H9 (cell line): ENCODE data around the gene FUT4. TPM values are rescaled to one million over a fixed set of nuclear protein-coding genes. Genes with fewer than 3 reads are reported as not detected.

Experiments
- DNase-seq: peaks from one replicate; pipeline ENCODE4 v3.0.0-alpha.2; 2017
- H2AFZ ChIP-seq: one replicate; pipeline ENCODE4 v1.6.1; 2013; ENCODE audit warnings: mild to moderate bottlenecking, low read length, control low read depth, moderate library complexity
- H2AK5ac ChIP-seq: 2 replicates; pipeline ENCODE4 v1.6.1; 2013; ENCODE audit warnings: low read length, control low read depth, mixed read lengths; ENCODE audit not compliant: insufficient read length
- H2BK120ac ChIP-seq: one replicate; pipeline ENCODE4 v1.6.1; 2013; ENCODE audit warnings: low read depth, mild to moderate bottlenecking, low read length, control low read depth, inconsistent platforms; ENCODE audit not compliant: poor library complexity, severe bottlenecking
- H2BK12ac ChIP-seq: 2 replicates; pipeline ENCODE4 v1.6.1; 2013; ENCODE audit warnings: low read length, control low read depth, mixed read lengths, low read depth; ENCODE audit not compliant: insufficient read length
- H2BK15ac ChIP-seq: 2 replicates; pipeline ENCODE4 v1.6.1; 2013; ENCODE audit warnings: low read depth, low read length, control low read depth
- H2BK20ac ChIP-seq: one replicate; pipeline ENCODE4 v1.6.1; 2013; ENCODE audit warnings: low read depth, mild to moderate bottlenecking, low read length, control low read depth, inconsistent platforms; ENCODE audit not compliant: poor library complexity, severe bottlenecking
- H2BK5ac ChIP-seq: 2 replicates; pipeline ENCODE4 v1.6.1; 2013; ENCODE audit warnings: low read length, control low read depth, mixed read lengths; ENCODE audit not compliant: insufficient read length
- H3K14ac ChIP-seq: 2 replicates; pipeline ENCODE4 v1.6.1; 2013; ENCODE audit warnings: low read length, control low read depth; ENCODE audit not compliant: insufficient read depth
- H3K18ac ChIP-seq: 2 replicates; pipeline ENCODE4 v1.6.1; 2013; ENCODE audit warnings: low read depth, mild to moderate bottlenecking, mixed read lengths, low read length, control low read depth; ENCODE audit not compliant: insufficient read length
- H3K23ac ChIP-seq: 2 replicates; pipeline ENCODE4 v1.6.1; 2013; ENCODE audit warnings: low read length, control low read depth, mixed read lengths, low read depth; ENCODE audit not compliant: insufficient read length
- H3K23me2 ChIP-seq: 2 replicates; pipeline ENCODE4 v1.6.1; 2013; ENCODE audit warnings: low read depth, mild to moderate bottlenecking, mixed read lengths, low read length, control low read depth; ENCODE audit not compliant: insufficient read length, poor library complexity, severe bottlenecking
- H3K27ac ChIP-seq: 2 replicates; pipeline ENCODE4 v1.5.1; 2013; ENCODE audit warnings: low read length, control low read depth, mixed read lengths, low read depth; ENCODE audit not compliant: insufficient read length
- H3K27me3 ChIP-seq: 2 replicates; pipeline ENCODE4 v1.6.1; 2013; ENCODE audit warnings: low read length, control low read depth, inconsistent platforms; ENCODE audit not compliant: insufficient read depth
- H3K4ac ChIP-seq: 2 replicates; pipeline ENCODE4 v1.6.1; 2013; ENCODE audit warnings: low read depth, mild to moderate bottlenecking, control low read depth, inconsistent platforms, low read length, moderate library complexity
- H3K4me1 ChIP-seq: 2 replicates; pipeline ENCODE4 v1.6.1; 2013; ENCODE audit warnings: low read length, control low read depth, inconsistent platforms; ENCODE audit not compliant: insufficient read depth
- H3K4me2 ChIP-seq: 2 replicates; pipeline ENCODE4 v1.6.1; 2013; ENCODE audit warnings: low read length, control low read depth, mixed read lengths; ENCODE audit not compliant: insufficient read length, insufficient read depth
- H3K56ac ChIP-seq: 2 replicates; pipeline ENCODE4 v1.6.1; 2013; ENCODE audit warnings: low read depth, mild to moderate bottlenecking, mixed read lengths, low read length, control low read depth; ENCODE audit not compliant: insufficient read length
- H3K79me1 ChIP-seq: 2 replicates; pipeline ENCODE4 v1.6.1; 2013; ENCODE audit warnings: low read depth, mild to moderate bottlenecking, moderate library complexity, low read length, control low read depth, inconsistent platforms; ENCODE audit not compliant: insufficient read depth, poor library complexity, severe bottlenecking
- H3K79me2 ChIP-seq: 2 replicates; pipeline ENCODE4 v1.6.1; 2013; ENCODE audit warnings: low read length, control low read depth, inconsistent platforms; ENCODE audit not compliant: insufficient read depth
- H3K9ac ChIP-seq: 2 replicates; pipeline ENCODE4 v1.6.1; 2013; ENCODE audit warnings: low read length, control low read depth, mixed read lengths; ENCODE audit not compliant: insufficient read length; ENCODE audit errors: extremely low read depth
- H3K9me3 ChIP-seq: one replicate; pipeline ENCODE4 v1.6.1; 2013; ENCODE audit warnings: low read depth, low read length, inconsistent platforms; ENCODE audit not compliant: control insufficient read depth
- H3T11ph ChIP-seq: one replicate; pipeline ENCODE4 v1.6.1; 2013; ENCODE audit warnings: mild to moderate bottlenecking, low read length, control low read depth, inconsistent platforms
- H4K20me1 ChIP-seq: one replicate; pipeline ENCODE4 v1.6.1; 2013; ENCODE audit not compliant: control insufficient read depth, insufficient read length, insufficient read depth
- H4K5ac ChIP-seq: 2 replicates; pipeline ENCODE4 v1.6.1; 2013; ENCODE audit warnings: low read depth, mild to moderate bottlenecking, mixed read lengths, low read length, control low read depth; ENCODE audit not compliant: insufficient read length
- H4K8ac ChIP-seq: replicated peaks from 2 replicates; pipeline ENCODE4 v1.6.1; 2013; ENCODE audit warnings: low read length, control low read depth, mixed read lengths, low read depth; ENCODE audit not compliant: insufficient read length
- H4K91ac ChIP-seq: 2 replicates; pipeline ENCODE4 v1.6.1; 2013; ENCODE audit warnings: low read depth, mild to moderate bottlenecking, moderate library complexity, mixed read lengths, low read length, control low read depth; ENCODE audit not compliant: insufficient read length
- H3K27ac Mint-ChIP-seq, 3 experiments: 2 replicates in 2 of 3; 3 replicates in 1 of 3; pipeline ENCODE4 v1.8.0; 2020 to 2021; ENCODE audit warnings: mixed read lengths in 3 of 3, mild to moderate bottlenecking in 1 of 3, moderate library complexity in 1 of 3
- H3K27me3 Mint-ChIP-seq: 2 replicates; pipeline ENCODE4 v1.8.0; 2021; ENCODE audit warnings: low read depth, mild to moderate bottlenecking, moderate library complexity, mixed read lengths
- H3K36me3 Mint-ChIP-seq, 3 experiments: 2 replicates in 2 of 3; 3 replicates in 1 of 3; pipeline ENCODE4 v1.8.0; 2020 to 2021; ENCODE audit warnings: low read depth in 3 of 3, mixed read lengths in 3 of 3; ENCODE audit not compliant: insufficient read depth in 1 of 3
- H3K4me1 Mint-ChIP-seq, 2 experiments: 2 replicates each; pipeline ENCODE4 v1.8.0; 2020; ENCODE audit warnings: mixed read lengths in 2 of 2
- H3K4me3 Mint-ChIP-seq, 2 experiments: 2 replicates in 1 of 2; 3 replicates in 1 of 2; pipeline ENCODE4 v1.8.0; 2020 to 2021; ENCODE audit warnings: mild to moderate bottlenecking in 2 of 2, mixed read lengths in 2 of 2, moderate library complexity in 1 of 2
- H3K9me3 Mint-ChIP-seq, 2 experiments: 2 replicates in 1 of 2; 3 replicates in 1 of 2; pipeline ENCODE4 v1.8.0; 2020; ENCODE audit warnings: mild to moderate bottlenecking in 2 of 2, mixed read lengths in 2 of 2, moderate library complexity in 1 of 2
- CTCF ChIP-seq: fragments of 200-600 bp; sonication (generic); conservative IDR thresholded peaks from 3 replicates; pipeline ENCODE4 v1.8.0; 2021; ENCODE audit warnings: antibody characterized with exemption, mild to moderate bottlenecking
- WGBS: extraction: QIAGEN DNeasy Blood & Tissue Kit; methylation state at CpG from one replicate; pipeline ENCODE4 v1.1.7; 2013; ENCODE audit warnings: missing lambda C conversion rate, low lambda C conversion rate, mixed read lengths; ENCODE audit not compliant: insufficient read length; ENCODE audit errors: extremely low coverage; 5-methylcytosine and 5-hydroxymethylcytosine counted together
- total RNA-seq: library from RNA; stranded (reverse); gene quantifications from 2 replicates; pipeline ENCODE4 v1.2.1, GENCODE V29; 2021

The FUT4 gene
- total RNA-seq, 1 experiment from 2014 or later: 5.3 TPM

GRCh38 chr11:94501522-94501921, 42.2 kb upstream of the FUT4 start:
- WGBS: no CpG with 5 or more reads among the region's 2 CpGs

More at GRCh38 chr11:94501522-94501921, 42.2 kb upstream of the FUT4 start:
- no peak for DNase-seq
- Histone ChIP-seq H3K79me1 (no peaks in the 10 kb centered on the region), H2BK5ac (no peak overlapping the region), H2BK12ac (no peak overlapping the region), H3K4ac (no peak overlapping the region), H3K4me1 (no peaks in the 10 kb centered on the region), H2BK120ac (no peak overlapping the region), H2BK20ac (no peak overlapping the region), H3K4me2 (no peak overlapping the region), H3K27ac (no peak overlapping the region), H3K9me3 (no peaks in the 10 kb centered on the region), H2BK15ac (no peak overlapping the region), H3K14ac (no peak overlapping the region), H2AFZ (no peak overlapping the region), H3K18ac (no peak overlapping the region), H3K27me3 (no peaks in the 10 kb centered on the region), H4K20me1 (no peaks in the 10 kb centered on the region), H3K23ac (no peak overlapping the region), H3K56ac (no peak overlapping the region), H4K8ac (no peak overlapping the region), H3K9ac (no peak overlapping the region), H4K91ac (no peak overlapping the region), H3K23me2 (no peaks in the 10 kb centered on the region), H3T11ph (no peak overlapping the region), H4K5ac (no peak overlapping the region), H2AK5ac (no peak overlapping the region), H3K79me2 (no peaks in the 10 kb centered on the region)
- Mint-ChIP-seq H3K27me3 (no peaks in the 10 kb centered on the region; the same call in none of the 2 replicates), H3K9me3 (no peaks in the 10 kb centered on the region), H3K27ac (no peak overlapping the region), H3K4me3 (no peak overlapping the region), H3K4me1 (no peaks in the 10 kb centered on the region), H3K36me3 (peaks cover 0 to 22% (median 22%) of the 10 kb centered on the region in 3 experiments; a peak in 5 of 7 replicates)
- TF ChIP-seq CTCF: peak; percentile 41; the same call in 2 of the 3 replicates
